Measurements from ENCODE around the gene UPK1A. TPM values are rescaled to one million over a fixed set of nuclear protein-coding genes. Genes with fewer than 3 reads are reported as not detected.

Gene UPK1A
- total RNA-seq, 1 experiment from 2014 or later: not detected

DNA sequence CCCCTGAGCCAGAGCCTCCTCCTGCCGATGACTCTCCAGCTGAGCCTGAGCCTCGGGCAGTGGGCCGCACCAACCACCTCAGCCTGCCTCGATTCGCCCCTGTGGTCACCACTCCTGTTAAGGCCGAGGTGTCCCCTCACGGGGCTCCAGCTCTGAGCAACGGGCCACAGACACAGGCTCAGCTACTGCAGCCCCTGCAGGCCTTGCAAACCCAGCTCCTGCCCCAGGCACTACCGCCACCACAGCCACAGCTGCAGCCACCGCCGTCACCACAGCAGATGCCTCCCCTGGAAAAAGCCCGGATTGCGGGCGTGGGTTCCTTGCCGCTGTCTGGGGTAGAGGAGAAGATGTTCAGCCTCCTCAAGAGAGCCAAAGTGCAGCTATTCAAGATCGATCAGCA is 55.1 kb downstream of the UPK1A start:
- TF ChIP-seq, protein P1, sequence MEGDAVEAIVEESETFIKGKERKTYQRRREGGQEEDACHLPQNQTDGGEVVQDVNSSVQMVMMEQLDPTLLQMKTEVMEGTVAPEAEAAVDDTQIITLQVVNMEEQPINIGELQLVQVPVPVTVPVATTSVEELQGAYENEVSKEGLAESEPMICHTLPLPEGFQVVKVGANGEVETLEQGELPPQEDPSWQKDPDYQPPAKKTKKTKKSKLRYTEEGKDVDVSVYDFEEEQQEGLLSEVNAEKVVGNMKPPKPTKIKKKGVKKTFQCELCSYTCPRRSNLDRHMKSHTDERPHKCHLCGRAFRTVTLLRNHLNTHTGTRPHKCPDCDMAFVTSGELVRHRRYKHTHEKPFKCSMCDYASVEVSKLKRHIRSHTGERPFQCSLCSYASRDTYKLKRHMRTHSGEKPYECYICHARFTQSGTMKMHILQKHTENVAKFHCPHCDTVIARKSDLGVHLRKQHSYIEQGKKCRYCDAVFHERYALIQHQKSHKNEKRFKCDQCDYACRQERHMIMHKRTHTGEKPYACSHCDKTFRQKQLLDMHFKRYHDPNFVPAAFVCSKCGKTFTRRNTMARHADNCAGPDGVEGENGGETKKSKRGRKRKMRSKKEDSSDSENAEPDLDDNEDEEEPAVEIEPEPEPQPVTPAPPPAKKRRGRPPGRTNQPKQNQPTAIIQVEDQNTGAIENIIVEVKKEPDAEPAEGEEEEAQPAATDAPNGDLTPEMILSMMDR (conservative IDR thresholded peaks at IDR 0.05; ENCODE audit: low read depth, low read length): no peak
- TF ChIP-seq EZH2 (IDR thresholded peaks at IDR 0.05; ENCODE audit: borderline replicate concordance, low read depth, low read length, poor library complexity, severe bottlenecking): no peak
- ChIA-PET POLR2A (ENCODE audit: low non-redundant PET) (no interaction called here), CTCF (no interaction called here)
- Histone ChIP-seq H3K9me3 (ENCODE audit: low read depth, low read length, poor library complexity, severe bottlenecking) (no peaks in the 10 kb centered on the region), H3K4me1 (ENCODE audit: insufficient read depth, low read length, poor library complexity, severe bottlenecking) (peaks cover 6% of the 10 kb centered on the region), H3K36me3 (ENCODE audit: insufficient read depth, low read length, poor library complexity, severe bottlenecking) (peaks cover 59% of the 10 kb centered on the region), H3K4me3 (ENCODE audit: low read depth, low read length, poor library complexity, severe bottlenecking) (no peak overlapping the region), H3K27me3 (replicated peaks; ENCODE audit: insufficient read depth, low read depth, low read length, poor library complexity) (no peaks in the 10 kb centered on the region), H3K27ac (ENCODE audit: low read depth, low read length, poor library complexity, severe bottlenecking) (no peak overlapping the region)
- DNase-seq (ENCODE audit: low spot score): no peak
- BruUV-seq (replicated peaks): no TSS peak
- intact Hi-C loops (cut with micrococcal nuclease; ENCODE audit: unreplicated experiment): no loop called here

DNA sequence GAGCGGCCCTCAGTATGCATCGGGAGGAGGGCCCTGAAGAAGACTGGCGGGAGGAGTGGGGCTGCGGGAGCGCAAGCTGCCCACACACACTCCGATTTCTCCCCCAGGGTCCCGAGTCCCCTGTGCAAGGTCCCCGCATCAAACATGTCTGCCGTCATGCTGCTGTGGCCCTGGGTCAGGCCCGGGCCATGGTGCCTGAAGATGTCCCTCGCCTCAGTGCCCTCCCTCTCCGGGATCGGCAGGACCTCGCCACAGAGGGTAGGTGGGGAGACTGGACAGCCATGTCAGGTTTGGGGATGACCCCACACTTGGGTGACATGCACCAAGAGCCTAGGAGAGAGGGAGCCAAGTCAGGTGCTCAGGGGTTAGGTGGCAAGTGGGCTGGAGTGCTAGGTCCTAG is 56.1 kb downstream of the UPK1A start:
- peaks cover 68% of the 10 kb centered on the region for H3K36me3 ChIP-seq (ENCODE audit: insufficient read depth, low read length, poor library complexity, severe bottlenecking)

DNA sequence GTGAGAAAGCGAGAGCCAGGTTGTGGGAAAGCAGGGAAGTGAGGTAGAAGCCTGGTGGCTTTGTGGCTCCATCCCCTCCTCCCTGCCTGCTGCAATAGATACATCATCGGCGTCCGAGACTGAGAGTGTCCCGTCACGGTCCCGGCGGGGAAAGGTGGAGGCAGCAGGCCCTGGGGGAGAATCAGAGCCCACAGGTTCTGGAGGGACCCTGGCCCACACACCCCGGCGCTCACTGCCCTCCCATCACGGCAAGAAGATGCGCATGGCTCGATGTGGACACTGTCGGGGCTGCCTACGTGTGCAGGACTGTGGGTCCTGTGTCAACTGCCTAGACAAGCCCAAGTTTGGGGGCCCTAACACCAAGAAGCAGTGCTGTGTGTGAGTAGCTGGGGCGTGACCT is 56.6 kb downstream of the UPK1A start:
- Histone ChIP-seq H3K9me3 (ENCODE audit: low read depth, low read length, poor library complexity, severe bottlenecking) (no peaks in the 10 kb centered on the region), H3K36me3 (ENCODE audit: insufficient read depth, low read length, poor library complexity, severe bottlenecking) (peaks cover 72% of the 10 kb centered on the region), H3K27me3 (replicated peaks; ENCODE audit: insufficient read depth, low read depth, low read length, poor library complexity) (no peaks in the 10 kb centered on the region), H3K4me1 (ENCODE audit: insufficient read depth, low read length, poor library complexity, severe bottlenecking) (peaks cover 2% of the 10 kb centered on the region), H3K4me3 (ENCODE audit: low read depth, low read length, poor library complexity, severe bottlenecking) (no peak overlapping the region), H3K27ac (ENCODE audit: low read depth, low read length, poor library complexity, severe bottlenecking) (no peak overlapping the region)
- no peak for DNase-seq (ENCODE audit: low spot score)
- POLR2A ChIA-PET (ENCODE audit: low non-redundant PET): no interaction called here
- no TSS peak for BruUV-seq (replicated peaks)
- CTCF ChIA-PET: interaction anchor here (0.6 kb wide), 1 partner anchor 91 kb away, joined by 3 read pairs; no protein-coding TSS in a partner anchor
- no peak for TF ChIP-seq EZH2 (IDR thresholded peaks at IDR 0.05; ENCODE audit: borderline replicate concordance, low read depth, low read length, poor library complexity, severe bottlenecking)
- TF ChIP-seq, protein P1 (conservative IDR thresholded peaks at IDR 0.05; ENCODE audit: low read depth, low read length): no peak
- intact Hi-C loops (cut with micrococcal nuclease; ENCODE audit: unreplicated experiment): no loop called here

More for the DNA sequence above, 56.1 kb downstream of the UPK1A start:
- BruUV-seq (replicated peaks): TSS peak; percentile 5
- Histone ChIP-seq H3K27ac (ENCODE audit: low read depth, low read length, poor library complexity, severe bottlenecking) (no peak overlapping the region), H3K4me1 (ENCODE audit: insufficient read depth, low read length, poor library complexity, severe bottlenecking) (peaks cover 2% of the 10 kb centered on the region), H3K4me3 (ENCODE audit: low read depth, low read length, poor library complexity, severe bottlenecking) (no peak overlapping the region), H3K9me3 (ENCODE audit: low read depth, low read length, poor library complexity, severe bottlenecking) (no peaks in the 10 kb centered on the region), H3K27me3 (replicated peaks; ENCODE audit: insufficient read depth, low read depth, low read length, poor library complexity) (no peaks in the 10 kb centered on the region)
- intact Hi-C loops (cut with micrococcal nuclease; ENCODE audit: unreplicated experiment): no loop called here
- TF ChIP-seq, protein P1 (conservative IDR thresholded peaks at IDR 0.05; ENCODE audit: low read depth, low read length): no peak
- TF ChIP-seq EZH2 (IDR thresholded peaks at IDR 0.05; ENCODE audit: borderline replicate concordance, low read depth, low read length, poor library complexity, severe bottlenecking): no peak
- CTCF ChIA-PET: no interaction called here
- POLR2A ChIA-PET (ENCODE audit: low non-redundant PET): no interaction called here
- DNase-seq (ENCODE audit: low spot score): no peak
